GM23338 (cell line): ENCODE measurements around the gene HEATR5B. TPM values are rescaled to one million over a fixed set of nuclear protein-coding genes. Genes with fewer than 3 reads are reported as not detected.

Experiments
- ATAC-seq: fragments of 200-7000 bp; cut with Tn5 transposase; 3 replicates; pipeline ENCODE4 v1.9.1; 2020
- DNase-seq: peaks from one replicate; pipeline ENCODE4 v3.0.0-alpha.2; 2015; ENCODE audit warnings: low spot score
- H2AFZ ChIP-seq: fragments of 200-600 bp; sonication (generic); 2 replicates; pipeline ENCODE4 v1.8.0; 2016; ENCODE audit warnings: antibody characterized with exemption, mild to moderate bottlenecking, moderate library complexity
- H3F3A ChIP-seq: fragments of 200-600 bp; sonication (generic); replicated peaks from 2 replicates; pipeline ENCODE4 v1.8.0; 2017; ENCODE audit warnings: antibody characterized with exemption, mixed run types, low read depth
- H3K27ac ChIP-seq: fragments of 200-600 bp; sonication (generic); 2 replicates; pipeline ENCODE4 v1.6.1; 2016; ENCODE audit warnings: low read depth
- H3K27me3 ChIP-seq: fragments of 200-600 bp; sonication (generic); 2 replicates; pipeline ENCODE4 v1.8.0; 2016; ENCODE audit warnings: mild to moderate bottlenecking, mixed run types, moderate library complexity; ENCODE audit not compliant: insufficient read depth
- H3K36me3 ChIP-seq: fragments of 200-600 bp; sonication (generic); 2 replicates; pipeline ENCODE4 v1.8.0; 2016; ENCODE audit warnings: mild to moderate bottlenecking; ENCODE audit not compliant: insufficient read depth
- H3K4me1 ChIP-seq: fragments of 200-600 bp; sonication (generic); 2 replicates; pipeline ENCODE4 v1.8.0; 2016; ENCODE audit warnings: mild to moderate bottlenecking, moderate library complexity; ENCODE audit not compliant: insufficient read depth
- H3K4me2 ChIP-seq: fragments of 200-600 bp; sonication (generic); 2 replicates; pipeline ENCODE4 v1.7.1; 2017; ENCODE audit warnings: mixed run types
- H3K4me3 ChIP-seq: fragments of 200-600 bp; sonication (generic); 2 replicates; pipeline ENCODE4 v1.6.1; 2016; ENCODE audit warnings: mixed run types
- H3K79me2 ChIP-seq: fragments of 200-600 bp; sonication (generic); replicated peaks from 2 replicates; pipeline ENCODE4 v1.8.0; 2017; ENCODE audit warnings: mild to moderate bottlenecking; ENCODE audit not compliant: insufficient read depth
- H3K9me2 ChIP-seq: fragments of 200-600 bp; sonication (generic); 2 replicates; pipeline ENCODE4 v1.8.0; 2017; ENCODE audit not compliant: insufficient read depth
- H4K20me1 ChIP-seq: fragments of 200-600 bp; sonication (generic); replicated peaks from 2 replicates; pipeline ENCODE4 v1.8.0; 2017; ENCODE audit warnings: mild to moderate bottlenecking; ENCODE audit not compliant: insufficient read depth
- H3K27ac Mint-ChIP-seq: 2 replicates; pipeline ENCODE4 v1.8.0; 2020; ENCODE audit warnings: inconsistent platforms, mild to moderate bottlenecking, moderate library complexity, mixed read lengths
- H3K27me3 Mint-ChIP-seq: 3 replicates; pipeline ENCODE4 v1.8.0; 2022; ENCODE audit warnings: low read depth, mild to moderate bottlenecking, moderate library complexity, mixed read lengths, inconsistent platforms; ENCODE audit not compliant: insufficient read depth, poor library complexity
- H3K36me3 Mint-ChIP-seq: 3 replicates; pipeline ENCODE4 v1.8.0; 2021; ENCODE audit warnings: low read depth, mild to moderate bottlenecking, inconsistent platforms, moderate library complexity, mixed read lengths
- H3K4me1 Mint-ChIP-seq: 3 replicates; pipeline ENCODE4 v1.8.0; 2020; ENCODE audit warnings: mild to moderate bottlenecking, inconsistent platforms, mixed read lengths
- H3K4me3 Mint-ChIP-seq: 3 replicates; pipeline ENCODE4 v1.8.0; 2021; ENCODE audit warnings: moderate library complexity, mild to moderate bottlenecking, inconsistent platforms, mixed read lengths
- H3K9me3 Mint-ChIP-seq: 3 replicates; pipeline ENCODE4 v1.8.0; 2020; ENCODE audit warnings: moderate library complexity, mild to moderate bottlenecking, inconsistent platforms, mixed read lengths
- CTCF ChIP-seq, 2 experiments: fragments of 200-600 bp in 1 of 2; sonication (generic) in 1 of 2; conservative IDR thresholded peaks; 2 replicates each; pipeline versions ENCODE4 v1.5.1 to v1.6.1; 2016 to 2017; ENCODE audit warnings: antibody characterized with exemption in 2 of 2, low read depth in 2 of 2, mild to moderate bottlenecking in 2 of 2, moderate library complexity in 1 of 2
- ETS1 ChIP-seq: IDR thresholded peaks from 2 replicates; pipeline ENCODE4 v1.6.1; 2016; ENCODE audit warnings: antibody characterized with exemption
- EZH2 ChIP-seq: fragments of 200-600 bp; sonication (generic); IDR thresholded peaks from one replicate; pipeline ENCODE4 v1.8.0; 2017; ENCODE audit warnings: antibody characterized with exemption, mild to moderate bottlenecking, low read depth; ENCODE audit not compliant: unreplicated experiment
- EZH2phosphoT487 ChIP-seq: fragments of 200-600 bp; sonication (generic); IDR thresholded peaks from one replicate; pipeline ENCODE4 v1.8.1; 2018; ENCODE audit warnings: antibody characterized with exemption; ENCODE audit not compliant: unreplicated experiment
- JUNB ChIP-seq: IDR thresholded peaks from one replicate; pipeline ENCODE4 v1.6.1; 2016; ENCODE audit warnings: antibody characterized with exemption; ENCODE audit not compliant: unreplicated experiment
- NANOG ChIP-seq: IDR thresholded peaks from 2 replicates; pipeline ENCODE4 v1.6.1; 2016; ENCODE audit warnings: antibody characterized with exemption, borderline replicate concordance
- POLR2AphosphoS5 ChIP-seq: IDR thresholded peaks from 2 replicates; pipeline ENCODE4 v1.6.1; 2016; ENCODE audit warnings: antibody characterized with exemption, low read depth
- REST ChIP-seq: IDR thresholded peaks from one replicate; pipeline ENCODE4 v1.6.1; 2018; ENCODE audit warnings: antibody characterized with exemption; ENCODE audit not compliant: unreplicated experiment
- STAT1 ChIP-seq: IDR thresholded peaks from one replicate; pipeline ENCODE4 v1.6.1; 2016; ENCODE audit warnings: antibody characterized with exemption; ENCODE audit not compliant: unreplicated experiment
- ZNF114 ChIP-seq: fragments of 250-450 bp; sonication (Bioruptor Pico); IDR thresholded peaks from 2 replicates; pipeline ENCODE4 v1.5.0; 2020; ENCODE audit warnings: mild to moderate bottlenecking, moderate library complexity
- ZNF331 ChIP-seq: fragments of 250-450 bp; sonication (Bioruptor Pico); IDR thresholded peaks from 2 replicates; pipeline ENCODE4 v1.5.0; 2020; ENCODE audit warnings: low read depth, mild to moderate bottlenecking, moderate library complexity
- polyA plus RNA-seq: library from polyadenylated mRNA; unstranded; fragments of >200 nt; fragmentation: Nextera tagmentation; extraction: Ambion mirVana; gene quantifications from 2 replicates; pipeline ENCODE4 v1.2.1, GENCODE V29; 2016
- total RNA-seq: library from RNA; depleted of rRNA; stranded (reverse); fragments of >200 nt; shearing (Covaris generic); gene quantifications from 2 replicates; pipeline ENCODE4 v1.2.3, GENCODE V29; 2014

HEATR5B gene
- total and polyA plus RNA-seq, 2 experiments from 2014 or later = 4.0 to 18.8 TPM

- Histone ChIP-seq H3K4me2 (no peak overlapping the region), H3K9me2 (no peaks in the 10 kb centered on the region), H3K27ac (no peak overlapping the region), H3K27me3 (no peaks in the 10 kb centered on the region), H3K4me1 (peaks cover 74% of the 10 kb centered on the region), H4K20me1 (no peaks in the 10 kb centered on the region), H3K79me2 (peaks cover 93% of the 10 kb centered on the region), H2AFZ (no peak overlapping the region), H3K4me3 (no peak overlapping the region), H3F3A (no peaks in the 10 kb centered on the region; the same call in 1 of the 2 replicates), H3K36me3 (no peaks in the 10 kb centered on the region)
- H3K27me3 Mint-ChIP-seq = peaks cover 6% of the 10 kb centered on the region
- H3K9me3 Mint-ChIP-seq = no peaks in the 10 kb centered on the region
- no peak for ATAC-seq
- no peak for TF ChIP-seq EZH2phosphoT487
- TF ChIP-seq ZNF114 (CRISPR knock-in tag) = no peak
- TF ChIP-seq ETS1 = no peak
- no peak for TF ChIP-seq POLR2AphosphoS5
- TF ChIP-seq JUNB = no peak
- TF ChIP-seq REST = no peak
- TF ChIP-seq CTCF (conservative IDR thresholded peaks at IDR 0.05; ENCODE audit: low read depth in 2 of 2) = no peak
- TF ChIP-seq ZNF331 = no peak
- TF ChIP-seq NANOG = no peak
- no peak for TF ChIP-seq EZH2
- TF ChIP-seq STAT1 = no peak
- peaks cover 59% of the 10 kb centered on the region for H3K4me1 Mint-ChIP-seq
- H3K27ac Mint-ChIP-seq = peak overlapping the region; percentile 83; the same call in 1 of the 2 replicates
- no peaks in the 10 kb centered on the region for H3K36me3 Mint-ChIP-seq
- H3K4me3 Mint-ChIP-seq = no peak overlapping the region
- no peak for DNase-seq
Measured at GRCh38 chr2:36960773-36961172, 123.4 kb downstream of the HEATR5B start.
